Measurements from ENCODE around the gene NAPEPLD.
"Not testable (repeated sequence)": the region's sequence is repeated elsewhere in the genome, so short reads cannot be mapped to it uniquely, and the experiment has no call there.

- TF ChIP-seq CTCF, POLR2AphosphoS5, POLR2A, EP300 (IDR thresholded peaks at IDR 0.05): not testable (repeated sequence)
Measured at GRCh38 chr7:103144754-103145153, 4.1 kb downstream of the NAPEPLD start.

All from stomach (tissue), 4 donors.